K562 (cell line): ENCODE results near the gene SOAT2. TPM values are rescaled to one million over a fixed set of nuclear protein-coding genes. Genes with fewer than 3 reads are reported as not detected.
A peak's percentile ranks its signal among the peaks of the same experiment; 100 is the strongest.

ENCODE experiments used
- CBX5 ChIP-seq: IDR thresholded peaks from 2 replicates; pipeline ENCODE4 v1.6.1; 2014; ENCODE audit warnings: low read depth, borderline replicate concordance
- ETV6 ChIP-seq, 3 experiments: fragments of 150-350 bp in 1 of 3; sonication (generic) in 1 of 3; formaldehyde crosslinking in 1 of 3; IDR thresholded peaks; 2 replicates each; pipeline versions ENCODE4 v1.6.1 to v1.8.0; 2014 to 2022; ENCODE audit warnings: borderline replicate concordance in 2 of 3, low read depth in 2 of 3, antibody characterized with exemption in 1 of 3, low read length in 1 of 3, mild to moderate bottlenecking in 1 of 3, missing genetic modification reagents in 1 of 3
- GTF2A2 ChIP-seq: IDR thresholded peaks from 2 replicates; pipeline ENCODE4 v1.6.1; 2016; ENCODE audit warnings: mild to moderate bottlenecking, missing genetic modification characterization, missing compliant biosample characterization
- HDAC1 ChIP-seq, 2 experiments: fragments of 450-650 bp; IDR thresholded peaks; 2 replicates each; pipeline ENCODE4 v1.6.1; 2016 to 2017; ENCODE audit warnings: inconsistent platforms in 1 of 2, mild to moderate bottlenecking in 1 of 2, moderate library complexity in 1 of 2
- HSF4 ChIP-seq: fragments of 250-450 bp; sonication (Bioruptor Pico); IDR thresholded peaks from 2 replicates; pipeline ENCODE4 v2.1.2; 2022; ENCODE audit warnings: mild to moderate bottlenecking, moderate library complexity, borderline replicate concordance
- KDM5B ChIP-seq: fragments of 200-600 bp; sonication (generic); IDR thresholded peaks from 2 replicates; pipeline ENCODE4 v1.6.1; 2012; ENCODE audit warnings: low read depth, mild to moderate bottlenecking, moderate library complexity, low read length, control low read depth, inconsistent platforms; ENCODE audit not compliant: insufficient replicate concordance
- NRF1 ChIP-seq, 2 experiments: fragments of 450-650 bp; IDR thresholded peaks in 1 of 2; conservative IDR thresholded peaks in 1 of 2; 2 replicates each; pipeline ENCODE4 v1.6.1; 2014; ENCODE audit warnings: mild to moderate bottlenecking in 2 of 2
- PBX2 ChIP-seq, 2 experiments: IDR thresholded peaks in 1 of 2; conservative IDR thresholded peaks in 1 of 2; 2 replicates each; pipeline ENCODE4 v1.6.1; 2016; ENCODE audit warnings: low read depth in 2 of 2, mild to moderate bottlenecking in 1 of 2, missing compliant biosample characterization in 1 of 2, missing genetic modification characterization in 1 of 2, moderate library complexity in 1 of 2
- ZBTB49 ChIP-seq: sonication (generic); formaldehyde crosslinking; IDR thresholded peaks from 2 replicates; pipeline ENCODE4 v1.8.0; 2022; ENCODE audit warnings: missing genetic modification reagents, mild to moderate bottlenecking, borderline replicate concordance
- ZBTB7A ChIP-seq: IDR thresholded peaks from 2 replicates; pipeline ENCODE4 v1.6.1; 2011; ENCODE audit warnings: low read depth, mild to moderate bottlenecking, low read length, moderate library complexity, borderline replicate concordance; ENCODE audit not compliant: control insufficient read depth
- ZFX ChIP-seq: sonication (generic); formaldehyde crosslinking; IDR thresholded peaks from 2 replicates; pipeline ENCODE4 v1.8.0; 2022; ENCODE audit warnings: mild to moderate bottlenecking, missing genetic modification reagents, moderate library complexity
- ZNF239 ChIP-seq: fragments of 250-450 bp; sonication (Bioruptor Pico); IDR thresholded peaks from 2 replicates; pipeline ENCODE4 v1.4.0; 2020; ENCODE audit warnings: mild to moderate bottlenecking
- ZNF253 ChIP-seq: fragments of 250-450 bp; sonication (Bioruptor Pico); conservative IDR thresholded peaks from 2 replicates; pipeline ENCODE4 v1.6.1; 2021; ENCODE audit warnings: mild to moderate bottlenecking
- ZNF830 ChIP-seq: fragments of 250-450 bp; sonication (Bioruptor Pico); IDR thresholded peaks from 2 replicates; pipeline ENCODE4 v1.5.0; 2021; ENCODE audit warnings: mild to moderate bottlenecking
- polyA plus RNA-seq, 8 experiments: library from polyadenylated mRNA; depleted of rRNA in 4 of 8; stranded (reverse) in 5 of 8; unstranded in 3 of 8; fragments of >200 nt; fragmentation: Nextera tagmentation in 2 of 8; fragmentation: Illumina TruSeq in 1 of 8; extraction: Ambion mirVana in 2 of 8; extraction: Trizol in 1 of 8; gene quantifications; 2 replicates each; pipeline versions ENCODE4 v1.2.1 to v1.2.3, GENCODE V29; 2011 to 2014; ENCODE audit warnings: inconsistent platforms in 1 of 8, missing spikeins in 1 of 8
- total RNA-seq, 7 experiments: library from RNA; depleted of rRNA in 6 of 7; stranded (reverse); fragments of >200 nt in 6 of 7; fragmentation: Illumina TruSeq in 2 of 7; extraction: Trizol in 2 of 7; gene quantifications; 2 replicates each; pipeline versions ENCODE4 v1.2.1 to v1.2.3, GENCODE V29; 2011 to 2021; ENCODE audit warnings: low replicate concordance in 1 of 7
- TF ChIP-seq, protein P1 (sequence below): fragments of 250-450 bp; sonication (Bioruptor Pico); IDR thresholded peaks from 2 replicates; pipeline ENCODE4 v1.4.0; 2020
- TF ChIP-seq, protein P2 (sequence below): fragments of 250-450 bp; sonication (Bioruptor Pico); IDR thresholded peaks from 2 replicates; pipeline ENCODE4 v1.5.0; 2020; ENCODE audit warnings: mild to moderate bottlenecking, borderline replicate concordance

Gene SOAT2
- total and polyA plus RNA-seq, 9 of the 15 experiments (the other 6 are each of a cell fraction or from before 2014, with no cell fraction given) = 0.04 TPM; not detected in 8

DNA sequence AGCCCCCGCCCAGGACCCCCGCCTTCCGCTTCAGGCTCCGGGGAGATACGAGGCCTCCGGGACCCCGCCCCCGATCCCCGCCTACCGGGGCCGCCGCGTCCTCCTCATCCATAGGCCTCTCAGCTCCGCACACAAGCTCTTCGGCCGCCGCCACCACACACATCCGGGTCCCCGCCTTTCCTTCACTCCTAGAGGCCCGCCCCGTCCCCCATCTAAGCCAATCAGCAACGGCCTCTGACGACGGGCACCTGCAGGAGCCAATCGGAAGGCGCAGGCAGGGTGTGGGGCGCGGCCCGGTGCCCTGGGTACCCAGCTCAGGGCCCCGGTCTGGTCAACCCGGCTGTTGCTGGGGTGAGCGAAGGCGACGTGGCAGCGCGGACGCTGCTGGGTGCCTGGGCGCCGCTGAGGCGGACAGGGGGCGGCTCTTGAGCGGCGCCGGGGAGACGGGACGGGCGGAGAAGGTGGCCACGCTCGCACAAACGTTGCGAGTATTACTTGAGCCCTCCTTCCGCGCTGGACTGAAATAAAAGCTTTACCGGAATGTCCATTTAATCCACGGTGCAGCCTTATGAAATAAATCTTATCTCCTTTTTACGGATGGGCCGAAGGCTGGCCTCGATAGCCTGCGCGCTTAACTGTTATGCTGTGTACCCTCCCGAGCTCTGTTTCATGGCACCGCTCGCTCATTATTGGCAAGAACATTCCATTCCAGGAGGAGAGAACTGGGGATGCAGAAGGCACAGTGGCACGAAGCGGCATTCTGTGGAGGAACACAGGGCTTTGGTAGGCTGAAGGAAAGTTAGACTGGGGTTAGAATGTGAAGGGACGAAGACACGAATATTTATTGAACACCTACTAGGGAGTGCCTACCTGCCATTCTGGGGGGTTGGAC is 23.8 kb upstream of the SOAT2 start, which contains the start of gene SPRYD3 (continued):
- TF ChIP-seq PBX2 (CRISPR knock-in tag; IDR thresholded peaks at IDR 0.05; ENCODE audit: low read depth) (peak; percentile 95), PBX2 (tag; conservative IDR thresholded peaks at IDR 0.05; ENCODE audit: low read depth) (peak; percentile 98), NRF1 (conservative IDR thresholded peaks at IDR 0.05 in 1 of 2, IDR thresholded peaks at IDR 0.05 in 1 of 2) (peak; percentile 44 to 60), ZBTB7A (peak; percentile 88; the same call in 1 of the 2 replicates), GTF2A2 (tag) (0 out of 2 replicates have a peak, but pooled peaks have one; percentile 22), ZNF239 (CRISPR knock-in tag) (0 out of 2 replicates have a peak, but pooled peaks have one; percentile 14), ETV6 (IDR thresholded peaks at IDR 0.05; ENCODE audit: borderline replicate concordance in 1 of 2, low read depth in 2 of 2, low read length in 1 of 2) (no peak), ETV6 (CRISPR knock-in tag; IDR thresholded peaks at IDR 0.05; ENCODE audit: borderline replicate concordance) (no peak), ZNF253 (CRISPR knock-in tag) (no peak), ZNF830 (no peak), KDM5B (peak; percentile 84), ZBTB49 (CRISPR knock-in tag) (no peak), CBX5 (no peak), HDAC1 (IDR thresholded peaks at IDR 0.05) (no peak), ZFX (CRISPR knock-in tag) (peak; percentile 88), HSF4 (CRISPR knock-in tag) (no peak)
- TF ChIP-seq, protein P1, sequence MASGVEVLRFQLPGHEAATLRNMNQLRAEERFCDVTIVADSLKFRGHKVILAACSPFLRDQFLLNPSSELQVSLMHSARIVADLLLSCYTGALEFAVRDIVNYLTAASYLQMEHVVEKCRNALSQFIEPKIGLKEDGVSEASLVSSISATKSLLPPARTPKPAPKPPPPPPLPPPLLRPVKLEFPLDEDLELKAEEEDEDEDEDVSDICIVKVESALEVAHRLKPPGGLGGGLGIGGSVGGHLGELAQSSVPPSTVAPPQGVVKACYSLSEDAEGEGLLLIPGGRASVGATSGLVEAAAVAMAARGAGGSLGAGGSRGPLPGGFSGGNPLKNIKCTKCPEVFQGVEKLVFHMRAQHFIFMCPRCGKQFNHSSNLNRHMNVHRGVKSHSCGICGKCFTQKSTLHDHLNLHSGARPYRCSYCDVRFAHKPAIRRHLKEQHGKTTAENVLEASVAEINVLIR (CRISPR knock-in tag) = no peak
- TF ChIP-seq, protein P2, sequence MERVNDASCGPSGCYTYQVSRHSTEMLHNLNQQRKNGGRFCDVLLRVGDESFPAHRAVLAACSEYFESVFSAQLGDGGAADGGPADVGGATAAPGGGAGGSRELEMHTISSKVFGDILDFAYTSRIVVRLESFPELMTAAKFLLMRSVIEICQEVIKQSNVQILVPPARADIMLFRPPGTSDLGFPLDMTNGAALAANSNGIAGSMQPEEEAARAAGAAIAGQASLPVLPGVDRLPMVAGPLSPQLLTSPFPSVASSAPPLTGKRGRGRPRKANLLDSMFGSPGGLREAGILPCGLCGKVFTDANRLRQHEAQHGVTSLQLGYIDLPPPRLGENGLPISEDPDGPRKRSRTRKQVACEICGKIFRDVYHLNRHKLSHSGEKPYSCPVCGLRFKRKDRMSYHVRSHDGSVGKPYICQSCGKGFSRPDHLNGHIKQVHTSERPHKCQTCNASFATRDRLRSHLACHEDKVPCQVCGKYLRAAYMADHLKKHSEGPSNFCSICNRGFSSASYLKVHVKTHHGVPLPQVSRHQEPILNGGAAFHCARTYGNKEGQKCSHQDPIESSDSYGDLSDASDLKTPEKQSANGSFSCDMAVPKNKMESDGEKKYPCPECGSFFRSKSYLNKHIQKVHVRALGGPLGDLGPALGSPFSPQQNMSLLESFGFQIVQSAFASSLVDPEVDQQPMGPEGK = no peak
